Measurements from ENCODE around the gene PTPRC.

PTPRC gene

GRCh38 chr1:198723127-198723526, 84.3 kb downstream of the PTPRC start:
- H3K4me1 ChIP-seq (ENCODE audit: insufficient read depth, insufficient read length) = no peaks in the 10 kb centered on the region
- H3K36me3 ChIP-seq (ENCODE audit: insufficient read depth, insufficient read length, low read length) = no peaks in the 10 kb centered on the region
- H3K9me3 ChIP-seq (ENCODE audit: insufficient read depth, low read length) = no peaks in the 10 kb centered on the region
- no peak overlapping the region for H3K4me3 ChIP-seq (ENCODE audit: insufficient read length, low read depth)
- no peaks in the 10 kb centered on the region for H3K27me3 ChIP-seq (ENCODE audit: insufficient read depth, insufficient read length)
- TF ChIP-seq SUZ12 (IDR thresholded peaks at IDR 0.05; ENCODE audit: extremely low read depth, insufficient read depth, insufficient read length) (no peak), YY1 (IDR thresholded peaks at IDR 0.05; ENCODE audit: insufficient read depth, insufficient read length) (no peak), ZNF274 (IDR thresholded peaks at IDR 0.05; ENCODE audit: low read depth, low read length) (no peak)
- no peak for DNase-seq (ENCODE audit: low read depth, low spot score)
- H3K9ac ChIP-seq (ENCODE audit: insufficient read length, low read depth) = no peak overlapping the region

- H3K4me3 ChIP-seq (ENCODE audit: insufficient read length, low read depth) = no peak overlapping the region
- no peak for TF ChIP-seq ZNF274 (IDR thresholded peaks at IDR 0.05; ENCODE audit: low read depth, low read length)
- TF ChIP-seq YY1 (IDR thresholded peaks at IDR 0.05; ENCODE audit: insufficient read depth, insufficient read length) = no peak
- TF ChIP-seq SUZ12 (IDR thresholded peaks at IDR 0.05; ENCODE audit: extremely low read depth, insufficient read depth, insufficient read length) = no peak
- no peaks in the 10 kb centered on the region for H3K36me3 ChIP-seq (ENCODE audit: insufficient read depth, insufficient read length, low read length)
- no peaks in the 10 kb centered on the region for H3K27me3 ChIP-seq (ENCODE audit: insufficient read depth, insufficient read length)
- H3K9ac ChIP-seq (ENCODE audit: insufficient read length, low read depth) = no peak overlapping the region
- DNase-seq (ENCODE audit: low read depth, low spot score) = no peak
- H3K4me1 ChIP-seq (ENCODE audit: insufficient read depth, insufficient read length) = no peaks in the 10 kb centered on the region
- no peaks in the 10 kb centered on the region for H3K9me3 ChIP-seq (ENCODE audit: insufficient read depth, low read length)
Observed at GRCh38 chr1:198725090-198725489, 86.2 kb downstream of the PTPRC start.

- H3K9me3 ChIP-seq (ENCODE audit: insufficient read depth, low read length) = no peaks in the 10 kb centered on the region
- H3K4me1 ChIP-seq (ENCODE audit: insufficient read depth, insufficient read length) = no peaks in the 10 kb centered on the region
- no peak for DNase-seq (ENCODE audit: low read depth, low spot score)
- H3K27me3 ChIP-seq (ENCODE audit: insufficient read depth, insufficient read length) = no peaks in the 10 kb centered on the region
- no peaks in the 10 kb centered on the region for H3K36me3 ChIP-seq (ENCODE audit: insufficient read depth, insufficient read length, low read length)
- no peak overlapping the region for H3K4me3 ChIP-seq (ENCODE audit: insufficient read length, low read depth)
- no peak overlapping the region for H3K9ac ChIP-seq (ENCODE audit: insufficient read length, low read depth)
- TF ChIP-seq ZNF274 (IDR thresholded peaks at IDR 0.05; ENCODE audit: low read depth, low read length) = no peak
- TF ChIP-seq YY1 (IDR thresholded peaks at IDR 0.05; ENCODE audit: insufficient read depth, insufficient read length) = no peak
Observed at GRCh38 chr1:198726455-198726854, 87.6 kb downstream of the PTPRC start.

GRCh38 chr1:198729195-198729863, 90.5 kb downstream of the PTPRC start:
- no peak overlapping the region for H3K9ac ChIP-seq (ENCODE audit: insufficient read length, low read depth)
- H3K4me3 ChIP-seq (ENCODE audit: insufficient read length, low read depth) = no peak overlapping the region
- H3K27me3 ChIP-seq (ENCODE audit: insufficient read depth, insufficient read length) = no peaks in the 10 kb centered on the region
- no peaks in the 10 kb centered on the region for H3K9me3 ChIP-seq (ENCODE audit: insufficient read depth, low read length)
- TF ChIP-seq SUZ12 (IDR thresholded peaks at IDR 0.05; ENCODE audit: extremely low read depth, insufficient read depth, insufficient read length) = no peak
- TF ChIP-seq YY1 (IDR thresholded peaks at IDR 0.05; ENCODE audit: insufficient read depth, insufficient read length) = no peak
- TF ChIP-seq ZNF274 (IDR thresholded peaks at IDR 0.05; ENCODE audit: low read depth, low read length) = no peak
- H3K4me1 ChIP-seq (ENCODE audit: insufficient read depth, insufficient read length) = no peaks in the 10 kb centered on the region
- DNase-seq (ENCODE audit: low read depth, low spot score) = no peak
- no peaks in the 10 kb centered on the region for H3K36me3 ChIP-seq (ENCODE audit: insufficient read depth, insufficient read length, low read length)

- DNase-seq (ENCODE audit: low read depth, low spot score) = no peak
- Histone ChIP-seq H3K4me1 (ENCODE audit: insufficient read depth, insufficient read length) (no peaks in the 10 kb centered on the region), H3K9ac (ENCODE audit: insufficient read length, low read depth) (no peak overlapping the region), H3K4me3 (ENCODE audit: insufficient read length, low read depth) (no peak overlapping the region), H3K36me3 (ENCODE audit: insufficient read depth, insufficient read length, low read length) (no peaks in the 10 kb centered on the region), H3K27me3 (ENCODE audit: insufficient read depth, insufficient read length) (no peaks in the 10 kb centered on the region), H3K9me3 (ENCODE audit: insufficient read depth, low read length) (no peaks in the 10 kb centered on the region)
- TF ChIP-seq YY1 (IDR thresholded peaks at IDR 0.05; ENCODE audit: insufficient read depth, insufficient read length) (no peak), SUZ12 (IDR thresholded peaks at IDR 0.05; ENCODE audit: extremely low read depth, insufficient read depth, insufficient read length) (no peak), ZNF274 (IDR thresholded peaks at IDR 0.05; ENCODE audit: low read depth, low read length) (no peak)
Observed at GRCh38 chr1:198730952-198731351, 92.1 kb downstream of the PTPRC start.

- H3K4me1 ChIP-seq (ENCODE audit: insufficient read depth, insufficient read length) = no peaks in the 10 kb centered on the region
- H3K9me3 ChIP-seq (ENCODE audit: insufficient read depth, low read length) = no peaks in the 10 kb centered on the region
- TF ChIP-seq YY1 (IDR thresholded peaks at IDR 0.05; ENCODE audit: insufficient read depth, insufficient read length) = no peak
- no peak for TF ChIP-seq ZNF274 (IDR thresholded peaks at IDR 0.05; ENCODE audit: low read depth, low read length)
- TF ChIP-seq SUZ12 (IDR thresholded peaks at IDR 0.05; ENCODE audit: extremely low read depth, insufficient read depth, insufficient read length) = no peak
- H3K4me3 ChIP-seq (ENCODE audit: insufficient read length, low read depth) = no peak overlapping the region
- DNase-seq (ENCODE audit: low read depth, low spot score) = no peak
- no peak overlapping the region for H3K9ac ChIP-seq (ENCODE audit: insufficient read length, low read depth)
- H3K27me3 ChIP-seq (ENCODE audit: insufficient read depth, insufficient read length) = no peaks in the 10 kb centered on the region
- no peaks in the 10 kb centered on the region for H3K36me3 ChIP-seq (ENCODE audit: insufficient read depth, insufficient read length, low read length)
Observed at GRCh38 chr1:198734323-198735008, 95.6 kb downstream of the PTPRC start.

- Histone ChIP-seq H3K36me3 (ENCODE audit: insufficient read depth, insufficient read length, low read length) (no peaks in the 10 kb centered on the region), H3K4me1 (ENCODE audit: insufficient read depth, insufficient read length) (no peaks in the 10 kb centered on the region), H3K9me3 (ENCODE audit: insufficient read depth, low read length) (no peaks in the 10 kb centered on the region), H3K4me3 (ENCODE audit: insufficient read length, low read depth) (no peak overlapping the region), H3K9ac (ENCODE audit: insufficient read length, low read depth) (no peak overlapping the region), H3K27me3 (ENCODE audit: insufficient read depth, insufficient read length) (no peaks in the 10 kb centered on the region)
- no peak for TF ChIP-seq ZNF274 (IDR thresholded peaks at IDR 0.05; ENCODE audit: low read depth, low read length)
- no peak for TF ChIP-seq YY1 (IDR thresholded peaks at IDR 0.05; ENCODE audit: insufficient read depth, insufficient read length)
- TF ChIP-seq SUZ12 (IDR thresholded peaks at IDR 0.05; ENCODE audit: extremely low read depth, insufficient read depth, insufficient read length) = no peak
- peak; percentile 13 for DNase-seq (ENCODE audit: low read depth, low spot score)
Observed at GRCh38 chr1:198741744-198742143, 102.9 kb downstream of the PTPRC start.
